ENCODE results near the gene SMYD3.

SMYD3 gene

GRCh38 chr1:245895455-245895959, 611.6 kb downstream of the SMYD3 start:
- in situ Hi-C loops (cut with MboI; ENCODE audit: low sequenced_read_pairs): no loop called here

- in situ Hi-C loops (cut with MboI; ENCODE audit: low sequenced_read_pairs): no loop called here
These were observed 612.2 kb downstream of the SMYD3 start for GRCh38 chr1:245894843-245895242.

- in situ Hi-C loops (cut with MboI; ENCODE audit: low sequenced_read_pairs): no loop called here
These were observed 614.1 kb downstream of the SMYD3 start for GRCh38 chr1:245893025-245893424.

- in situ Hi-C loops (cut with MboI; ENCODE audit: low sequenced_read_pairs): no loop called here
These were observed 618.3 kb downstream of the SMYD3 start for GRCh38 chr1:245888809-245889208.

DNA sequence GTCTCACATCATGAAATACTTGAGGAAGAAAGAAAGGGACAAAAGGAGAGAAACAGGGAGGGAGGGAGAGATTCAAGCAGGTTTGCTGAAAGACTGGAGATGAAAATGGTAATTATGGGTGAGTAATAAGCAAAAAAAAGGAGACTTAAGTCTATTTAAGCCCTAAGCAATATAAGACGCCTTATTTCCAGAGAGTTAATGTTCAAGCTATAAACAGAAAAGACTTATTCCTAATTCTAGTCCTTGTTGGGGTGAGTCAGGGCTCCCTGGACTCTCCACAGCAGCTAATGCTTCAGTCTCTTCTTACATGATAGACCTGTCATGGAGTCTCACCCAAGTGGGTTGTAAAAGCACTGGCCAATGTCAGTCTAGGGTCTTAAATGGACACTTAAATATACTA, 619.2 kb downstream of the SMYD3 start:
- in situ Hi-C loops (cut with MboI; ENCODE audit: low sequenced_read_pairs): no loop called here

DNA sequence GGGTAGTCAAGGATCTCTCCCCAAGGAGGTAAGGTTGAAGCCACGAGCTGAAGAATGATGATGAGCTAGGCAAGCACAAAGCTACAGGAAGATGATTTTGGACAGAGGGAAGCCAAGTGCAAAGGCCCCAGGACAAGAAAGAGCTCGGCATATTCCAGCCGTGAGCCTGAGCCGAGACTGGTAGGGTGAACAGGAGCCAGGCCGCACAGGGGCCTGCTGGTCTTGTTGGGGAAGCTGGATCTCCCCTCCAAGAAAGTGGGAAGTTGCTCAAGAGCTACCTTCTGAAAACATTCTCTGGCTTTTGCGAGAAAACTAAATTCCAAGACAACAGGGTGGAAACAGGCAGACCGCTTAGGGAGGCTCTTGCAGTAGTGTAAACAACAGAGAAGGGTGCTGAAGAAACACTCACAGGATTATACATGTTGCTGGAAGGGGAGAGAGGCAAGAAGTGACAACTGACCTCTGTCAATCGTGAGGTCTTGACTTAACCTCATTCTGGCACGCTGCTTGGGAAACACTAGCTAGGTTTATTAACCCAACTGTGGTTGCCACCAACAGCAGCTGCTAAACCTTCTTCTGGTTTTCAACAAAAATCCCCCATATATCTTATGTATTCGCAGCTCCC, 625.2 kb downstream of the SMYD3 start:
- in situ Hi-C loops (cut with MboI; ENCODE audit: low sequenced_read_pairs): no loop called here

GRCh38 chr1:245880754-245881403, 626.2 kb downstream of the SMYD3 start:
- in situ Hi-C loops (cut with MboI; ENCODE audit: low sequenced_read_pairs): no loop called here

- in situ Hi-C loops (cut with MboI; ENCODE audit: low sequenced_read_pairs): no loop called here
These were observed 628.0 kb downstream of the SMYD3 start for GRCh38 chr1:245879091-245879490.

- in situ Hi-C loops (cut with MboI; ENCODE audit: low sequenced_read_pairs): no loop called here
These were observed 628.5 kb downstream of the SMYD3 start for GRCh38 chr1:245878585-245878984.

GRCh38 chr1:245877976-245878375, 629.1 kb downstream of the SMYD3 start:
- in situ Hi-C loops (cut with MboI; ENCODE audit: low sequenced_read_pairs): no loop called here

DNA sequence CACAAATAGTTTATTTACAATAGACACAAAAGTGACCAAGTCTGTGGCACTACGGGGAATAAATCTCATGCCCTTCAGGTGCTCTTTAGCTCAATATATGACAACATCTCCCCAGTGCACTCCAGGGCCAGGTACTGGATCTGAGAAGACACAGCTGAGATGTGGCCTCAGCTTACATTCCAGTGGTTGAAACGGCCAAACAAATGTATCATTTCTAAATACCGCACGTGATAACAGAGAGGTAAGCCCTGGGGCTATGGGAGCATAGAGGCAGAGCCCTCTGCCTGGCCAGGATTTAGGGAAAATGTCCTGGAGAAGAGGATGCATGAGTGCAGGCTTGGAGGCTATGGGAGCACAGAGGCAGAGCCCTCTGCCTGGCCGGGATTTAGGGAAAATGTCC, 630.5 kb downstream of the SMYD3 start:
- in situ Hi-C loops (cut with MboI; ENCODE audit: low sequenced_read_pairs): no loop called here

- in situ Hi-C loops (cut with MboI; ENCODE audit: low sequenced_read_pairs): no loop called here
These were observed 631.4 kb downstream of the SMYD3 start for GRCh38 chr1:245875581-245876261.

DNA sequence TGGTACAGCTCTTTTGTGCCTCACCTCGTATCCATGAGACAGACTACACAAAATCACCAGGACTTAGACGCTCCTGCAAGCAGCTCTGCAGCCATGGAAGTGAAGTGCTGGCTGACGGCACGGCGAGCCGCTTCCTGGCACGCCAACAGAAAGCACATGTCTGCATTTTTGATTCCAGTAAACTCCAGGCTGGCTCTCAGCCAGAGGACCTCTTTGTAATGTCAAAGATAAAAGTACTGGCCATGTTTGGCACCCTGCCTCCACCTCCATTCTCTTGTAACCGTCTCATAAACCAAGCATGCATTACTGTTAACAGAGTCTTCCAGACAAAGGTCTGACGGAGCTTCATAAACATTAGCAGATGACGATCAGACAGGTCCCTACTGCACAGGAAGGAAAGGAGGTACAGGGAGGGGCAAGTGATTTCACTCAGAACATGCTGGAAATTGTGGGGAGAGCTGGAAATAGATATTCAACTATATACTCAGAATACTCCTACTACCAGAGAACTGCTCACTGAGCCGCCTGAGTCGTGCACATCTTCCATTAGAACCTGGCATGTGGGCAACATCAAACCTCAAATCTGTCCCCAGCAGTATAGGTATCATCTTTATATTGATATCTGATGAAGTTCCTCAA, 632.0 kb downstream of the SMYD3 start:
- in situ Hi-C loops (cut with MboI; ENCODE audit: low sequenced_read_pairs): no loop called here

DNA sequence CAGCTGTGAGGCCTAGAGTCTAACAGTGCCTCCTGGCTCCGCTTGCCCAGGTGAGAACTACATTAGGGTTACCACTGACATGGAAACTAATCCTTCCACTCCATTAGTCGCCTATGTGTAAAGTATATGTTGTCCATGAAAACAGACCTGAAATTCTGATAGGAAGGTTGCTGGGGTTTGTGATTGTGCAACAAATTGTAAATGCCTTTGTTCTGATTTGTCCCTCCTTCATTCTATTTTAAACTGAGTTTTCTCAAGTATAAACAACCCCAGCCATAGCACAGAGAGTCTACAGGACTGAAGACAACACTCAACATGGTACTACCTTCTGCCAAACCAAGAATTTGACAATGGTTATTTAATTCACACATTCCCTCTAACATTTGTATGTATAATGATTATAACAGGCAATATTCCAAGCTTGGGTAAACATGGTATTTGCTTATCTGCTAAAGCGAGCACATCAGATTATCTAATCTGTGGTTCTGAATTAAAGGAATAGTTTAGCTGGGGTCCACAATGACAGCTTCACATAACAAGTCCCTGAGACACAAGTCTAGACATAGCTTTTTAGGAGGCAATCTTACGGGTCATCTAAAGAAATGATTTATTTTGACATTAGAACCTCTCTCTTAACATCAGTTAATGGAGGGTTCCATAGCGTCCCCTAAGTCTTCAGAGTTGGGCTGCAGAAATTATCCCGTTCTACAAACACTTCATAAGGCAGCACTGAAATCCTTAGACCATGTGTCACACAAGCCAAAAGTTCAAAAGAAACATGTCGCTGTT, 633.0 kb downstream of the SMYD3 start:
- in situ Hi-C loops (cut with MboI; ENCODE audit: low sequenced_read_pairs): no loop called here

- in situ Hi-C loops (cut with MboI; ENCODE audit: low sequenced_read_pairs): no loop called here
These were observed 634.0 kb downstream of the SMYD3 start for GRCh38 chr1:245873068-245873467.

DNA sequence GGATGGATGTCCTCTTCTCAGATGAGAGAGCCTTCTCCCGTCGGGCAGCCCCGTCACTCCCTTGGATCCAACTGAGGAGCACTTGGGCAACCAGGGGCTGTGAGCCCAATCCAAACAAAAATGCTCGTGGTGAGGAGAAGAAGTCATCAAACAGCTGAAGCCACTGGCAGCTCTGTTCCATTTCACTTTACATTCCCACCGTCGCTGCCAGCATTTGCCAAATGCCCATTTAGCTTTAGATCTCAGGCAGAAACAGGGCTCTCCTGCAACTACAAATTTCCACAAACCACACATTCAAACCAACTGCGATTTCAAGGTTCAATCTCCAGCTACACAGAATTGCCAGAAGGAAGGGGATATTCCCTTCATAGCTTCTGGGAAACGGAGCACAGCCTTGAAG, 634.6 kb downstream of the SMYD3 start:
- in situ Hi-C loops (cut with MboI; ENCODE audit: low sequenced_read_pairs): no loop called here

- in situ Hi-C loops (cut with MboI; ENCODE audit: low sequenced_read_pairs): no loop called here
These were observed 635.2 kb downstream of the SMYD3 start for GRCh38 chr1:245871915-245872314.

GRCh38 chr1:245871191-245871590, 635.9 kb downstream of the SMYD3 start:
- in situ Hi-C loops (cut with MboI; ENCODE audit: low sequenced_read_pairs): no loop called here

DNA sequence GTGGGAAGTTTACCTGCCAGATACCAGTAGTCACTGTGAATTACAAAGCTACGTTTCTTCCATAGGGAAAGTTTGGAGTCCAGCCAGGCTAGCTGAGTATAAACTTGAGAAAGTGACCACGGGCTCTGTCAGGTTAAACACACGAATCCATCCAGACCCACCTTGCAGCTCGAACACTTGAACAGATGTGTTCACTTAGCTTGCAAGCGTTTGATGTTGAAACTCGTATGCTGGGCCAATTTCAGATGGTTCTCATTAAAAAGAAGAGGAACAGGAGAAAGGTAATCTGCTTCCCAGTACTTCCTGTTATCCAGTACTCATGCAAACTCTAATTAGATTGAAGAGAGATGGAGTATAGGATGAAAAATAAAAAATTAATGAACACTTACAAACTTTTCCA, 636.4 kb downstream of the SMYD3 start:
- in situ Hi-C loops (cut with MboI; ENCODE audit: low sequenced_read_pairs): no loop called here

DNA sequence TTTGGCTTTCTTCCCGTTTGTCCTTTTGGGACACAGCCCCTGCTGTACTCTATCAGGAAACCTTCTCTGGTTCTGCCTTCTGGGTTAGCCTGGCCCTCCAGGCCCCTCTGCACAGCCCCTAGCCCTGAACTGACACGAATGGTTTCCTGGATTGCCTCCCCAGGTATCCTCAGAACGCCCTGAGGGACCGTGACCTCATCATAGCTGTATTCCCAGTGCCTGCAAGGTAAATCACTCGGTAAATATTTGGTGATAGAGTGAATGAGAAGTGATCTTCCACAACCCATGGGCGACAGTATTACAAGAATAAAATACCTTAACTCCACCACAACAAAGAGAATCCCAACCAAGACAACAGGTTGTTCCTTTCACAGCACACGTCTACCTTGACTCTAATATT, 637.2 kb downstream of the SMYD3 start:
- in situ Hi-C loops (cut with MboI; ENCODE audit: low sequenced_read_pairs): no loop called here

GRCh38 chr1:245867738-245868137, 639.3 kb downstream of the SMYD3 start:
- in situ Hi-C loops (cut with MboI; ENCODE audit: low sequenced_read_pairs): no loop called here
